ENCODE measurements around the gene TENM4. TPM values are rescaled to one million over a fixed set of nuclear protein-coding genes. Genes with fewer than 3 reads are reported as not detected.

TENM4 gene
- polyA plus RNA-seq, 1 donor from 2014 or later = not detected

DNA sequence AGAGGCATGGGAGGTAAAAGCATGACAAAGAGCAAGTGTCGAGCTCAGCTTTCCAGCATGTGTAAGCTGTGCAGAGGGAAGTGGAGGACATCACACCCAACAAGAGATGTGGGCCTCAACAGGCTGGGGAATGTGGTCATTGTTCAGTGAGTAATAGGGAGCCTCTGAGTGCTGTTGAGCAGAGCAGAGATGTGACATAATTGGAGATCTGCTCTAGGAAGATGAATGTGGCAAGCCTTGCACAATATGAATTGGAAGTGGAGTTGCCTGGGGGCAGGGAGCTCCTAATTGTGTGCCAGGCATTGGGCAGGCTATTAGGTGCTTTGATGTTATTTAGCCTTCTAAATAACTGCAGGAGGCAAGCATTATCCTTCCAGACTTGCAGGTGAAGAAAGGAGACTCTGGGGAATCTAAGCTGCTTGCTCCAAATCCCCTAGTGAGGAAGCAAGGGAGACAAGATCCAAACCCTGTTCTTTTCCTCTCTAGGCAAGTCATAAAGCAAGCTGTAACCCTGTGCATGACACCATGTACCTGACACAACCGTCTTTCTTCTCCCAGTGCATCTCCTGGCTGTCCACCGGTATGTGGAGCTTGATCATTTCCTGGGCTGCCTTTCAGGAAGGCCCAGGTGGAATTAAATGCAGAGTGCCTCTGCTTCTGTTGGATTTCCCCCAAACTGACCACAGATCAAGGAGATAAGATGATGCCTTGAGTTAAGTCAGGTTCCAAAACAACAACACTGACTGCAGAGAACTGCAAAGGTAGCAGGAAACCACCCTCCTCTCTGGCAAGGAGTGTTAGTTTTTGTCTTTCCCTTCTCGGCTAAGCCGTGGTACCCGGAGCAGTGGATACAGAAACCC, 221.4 kb downstream of the TENM4 start:
- Mint-ChIP-seq H3K36me3 (no peaks in the 10 kb centered on the region), H3K27me3 (no peaks in the 10 kb centered on the region), H3K27ac (no peak overlapping the region), H3K4me3 (no peak overlapping the region), H3K4me1 (no peaks in the 10 kb centered on the region), H3K9me3 (peaks cover 0 to 8% (median 2%) of the 10 kb centered on the region in 3 donors)

DNA sequence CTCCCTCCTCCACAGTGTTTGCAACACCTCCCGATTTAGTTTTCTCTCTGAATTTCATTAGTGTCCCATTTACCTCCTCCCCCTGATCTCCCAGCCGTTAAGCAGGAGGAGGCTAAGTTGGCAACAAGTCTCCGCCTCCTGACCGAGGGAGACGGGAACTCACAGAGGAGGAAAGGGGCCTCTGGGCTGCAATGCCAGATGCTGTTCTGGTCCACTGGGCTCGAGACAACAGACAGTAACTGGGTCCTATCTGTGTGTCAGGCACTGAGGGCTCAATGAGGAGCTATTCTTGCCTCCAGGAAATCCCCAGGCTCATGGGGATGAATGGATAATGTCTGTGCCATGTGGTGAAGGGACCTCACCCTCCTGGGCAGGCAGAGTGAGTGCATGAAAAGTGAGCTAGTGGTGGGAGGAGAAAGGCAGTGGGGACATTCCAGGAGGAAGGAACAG, 228.1 kb downstream of the TENM4 start:
- Mint-ChIP-seq H3K27ac (peak overlapping the region in 2 of 3 donors; percentile 6 to 51), H3K4me3 (no peak overlapping the region), H3K27me3 (peaks cover 2% of the 10 kb centered on the region)

GRCh38 chr11:79209540-79210266, 231.1 kb downstream of the TENM4 start:
- Mint-ChIP-seq H3K4me1 (peaks cover 0 to 3% (median 0%) of the 10 kb centered on the region in 3 donors), H3K27ac (no peak overlapping the region)

More for the DNA sequence above, 228.1 kb downstream of the TENM4 start:
- H3K4me1 Mint-ChIP-seq = peaks cover 0 to 3% (median 0%) of the 10 kb centered on the region in 3 donors
- no peaks in the 10 kb centered on the region for H3K9me3 Mint-ChIP-seq
- H3K36me3 Mint-ChIP-seq = no peaks in the 10 kb centered on the region

DNA sequence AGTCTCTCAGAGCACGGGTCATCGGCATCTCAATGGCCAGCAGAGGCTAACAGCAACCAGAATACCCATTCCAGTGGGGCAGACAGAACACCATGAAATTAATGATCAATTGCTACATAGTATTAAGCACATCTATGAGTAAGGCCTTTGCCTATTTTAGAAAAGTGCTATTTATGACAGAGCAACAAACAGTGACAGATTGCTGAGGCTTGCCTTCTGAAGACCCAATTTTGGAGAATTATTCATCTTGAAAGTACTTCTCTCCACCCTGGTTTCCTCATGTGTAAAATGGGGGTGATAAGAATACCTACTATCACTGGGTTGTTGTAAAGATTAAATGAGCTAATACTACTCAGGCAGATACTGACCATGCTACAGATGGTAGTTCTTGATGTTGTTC, 232.7 kb downstream of the TENM4 start:
- no peaks in the 10 kb centered on the region for H3K9me3 Mint-ChIP-seq
- no peak overlapping the region for H3K4me3 Mint-ChIP-seq
- H3K27ac Mint-ChIP-seq = no peak overlapping the region
- no peaks in the 10 kb centered on the region for H3K36me3 Mint-ChIP-seq
- peaks cover 2% of the 10 kb centered on the region for H3K27me3 Mint-ChIP-seq
- H3K4me1 Mint-ChIP-seq = peaks cover 0 to under 1% (median 0%) of the 10 kb centered on the region in 3 donors

More at GRCh38 chr11:79209540-79210266, 231.1 kb downstream of the TENM4 start:
- Mint-ChIP-seq H3K9me3 (no peaks in the 10 kb centered on the region), H3K36me3 (no peaks in the 10 kb centered on the region), H3K4me3 (no peak overlapping the region), H3K27me3 (peaks cover 2% of the 10 kb centered on the region)

- H3K4me1 Mint-ChIP-seq = no peaks in the 10 kb centered on the region
- no peaks in the 10 kb centered on the region for H3K9me3 Mint-ChIP-seq
- no peaks in the 10 kb centered on the region for H3K27me3 Mint-ChIP-seq
- H3K27ac Mint-ChIP-seq = no peak overlapping the region
- no peaks in the 10 kb centered on the region for H3K36me3 Mint-ChIP-seq
- no peak overlapping the region for H3K4me3 Mint-ChIP-seq
Measured at GRCh38 chr11:79206951-79207350, 233.9 kb downstream of the TENM4 start.

DNA sequence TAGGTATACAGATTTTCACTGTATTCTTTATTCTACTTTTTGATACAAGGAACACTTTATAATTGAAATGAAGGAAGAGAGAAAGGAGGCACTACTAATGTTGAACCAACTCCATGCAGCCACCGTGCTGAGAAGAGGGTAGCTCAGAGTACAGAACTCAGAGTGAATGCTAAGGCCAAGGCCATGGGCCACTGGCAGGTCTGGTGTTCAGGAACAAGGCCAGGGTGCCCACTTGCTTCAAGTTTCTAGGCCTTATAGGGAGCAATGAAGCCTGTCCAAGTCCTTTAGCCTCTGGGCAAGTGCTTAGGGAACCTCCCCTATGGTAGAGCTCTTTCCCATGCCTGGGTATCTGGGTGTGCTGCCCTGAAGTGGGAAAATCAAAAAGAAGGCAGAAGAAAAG, 235.0 kb downstream of the TENM4 start:
- no peak overlapping the region for H3K4me3 Mint-ChIP-seq
- H3K27ac Mint-ChIP-seq = peak overlapping the region in 1 of 3 donors; percentile 72
- H3K27me3 Mint-ChIP-seq = no peaks in the 10 kb centered on the region
- H3K9me3 Mint-ChIP-seq = no peaks in the 10 kb centered on the region
- no peaks in the 10 kb centered on the region for H3K36me3 Mint-ChIP-seq
- no peaks in the 10 kb centered on the region for H3K4me1 Mint-ChIP-seq

- Mint-ChIP-seq H3K36me3 (no peaks in the 10 kb centered on the region), H3K27me3 (no peaks in the 10 kb centered on the region), H3K4me3 (no peak overlapping the region), H3K27ac (no peak overlapping the region), H3K9me3 (no peaks in the 10 kb centered on the region), H3K4me1 (no peaks in the 10 kb centered on the region)
Measured at GRCh38 chr11:79201677-79202347, 239.0 kb downstream of the TENM4 start.

- no peaks in the 10 kb centered on the region for H3K36me3 Mint-ChIP-seq
- H3K9me3 Mint-ChIP-seq = peaks cover 0 to 2% (median 0%) of the 10 kb centered on the region in 3 donors
- H3K27ac Mint-ChIP-seq = no peak overlapping the region
- H3K4me3 Mint-ChIP-seq = no peak overlapping the region
- H3K4me1 Mint-ChIP-seq = no peaks in the 10 kb centered on the region
- H3K27me3 Mint-ChIP-seq = no peaks in the 10 kb centered on the region
Measured at GRCh38 chr11:79200398-79201070, 240.3 kb downstream of the TENM4 start.

GRCh38 chr11:79199729-79200354, 241.0 kb downstream of the TENM4 start:
- H3K9me3 Mint-ChIP-seq = peaks cover 0 to 2% (median 0%) of the 10 kb centered on the region in 3 donors
- H3K36me3 Mint-ChIP-seq = no peaks in the 10 kb centered on the region
- H3K27me3 Mint-ChIP-seq = no peaks in the 10 kb centered on the region
- no peak overlapping the region for H3K27ac Mint-ChIP-seq
- H3K4me3 Mint-ChIP-seq = no peak overlapping the region
- H3K4me1 Mint-ChIP-seq = no peaks in the 10 kb centered on the region

DNA sequence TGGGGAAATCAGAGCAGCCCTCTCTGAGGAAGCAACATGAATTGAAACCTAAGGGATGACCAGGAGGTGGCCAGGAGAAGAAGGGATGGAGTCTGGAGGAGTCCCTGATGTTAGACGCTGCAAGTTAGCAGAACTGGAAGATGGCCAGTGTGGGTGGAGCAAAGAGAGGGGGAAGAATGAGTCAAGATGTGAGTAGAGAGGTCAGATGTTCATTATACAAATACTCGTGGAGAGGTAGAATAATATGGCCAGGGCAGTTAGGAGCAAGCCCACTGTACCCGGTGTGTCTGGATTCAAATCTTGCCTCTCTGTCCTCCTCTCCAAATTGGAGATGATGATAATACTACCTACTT, 242.0 kb downstream of the TENM4 start:
- H3K27me3 Mint-ChIP-seq = no peaks in the 10 kb centered on the region
- H3K36me3 Mint-ChIP-seq = no peaks in the 10 kb centered on the region
- peak overlapping the region in 1 of 3 donors; percentile 2 for H3K27ac Mint-ChIP-seq
- no peaks in the 10 kb centered on the region for H3K4me1 Mint-ChIP-seq
- H3K4me3 Mint-ChIP-seq = no peak overlapping the region
- H3K9me3 Mint-ChIP-seq = peaks cover 0 to 2% (median 0%) of the 10 kb centered on the region in 3 donors

GRCh38 chr11:79198203-79198897, 242.5 kb downstream of the TENM4 start:
- H3K4me3 Mint-ChIP-seq = peak overlapping the region in 1 of 4 donors; percentile 16
- peaks cover 0 to 4% (median 0%) of the 10 kb centered on the region in 3 donors for H3K9me3 Mint-ChIP-seq
- H3K27ac Mint-ChIP-seq = peak overlapping the region in 1 of 3 donors; percentile 2
- H3K36me3 Mint-ChIP-seq = peaks cover 2% of the 10 kb centered on the region
- no peaks in the 10 kb centered on the region for H3K27me3 Mint-ChIP-seq
- no peaks in the 10 kb centered on the region for H3K4me1 Mint-ChIP-seq

- H3K36me3 Mint-ChIP-seq = peaks cover 3% of the 10 kb centered on the region
- H3K27ac Mint-ChIP-seq = no peak overlapping the region
- H3K4me1 Mint-ChIP-seq = no peaks in the 10 kb centered on the region
- H3K4me3 Mint-ChIP-seq = no peak overlapping the region
- peaks cover 0 to 4% (median 0%) of the 10 kb centered on the region in 3 donors for H3K9me3 Mint-ChIP-seq
- H3K27me3 Mint-ChIP-seq = no peaks in the 10 kb centered on the region
Measured at GRCh38 chr11:79196950-79197349, 243.9 kb downstream of the TENM4 start.

DNA sequence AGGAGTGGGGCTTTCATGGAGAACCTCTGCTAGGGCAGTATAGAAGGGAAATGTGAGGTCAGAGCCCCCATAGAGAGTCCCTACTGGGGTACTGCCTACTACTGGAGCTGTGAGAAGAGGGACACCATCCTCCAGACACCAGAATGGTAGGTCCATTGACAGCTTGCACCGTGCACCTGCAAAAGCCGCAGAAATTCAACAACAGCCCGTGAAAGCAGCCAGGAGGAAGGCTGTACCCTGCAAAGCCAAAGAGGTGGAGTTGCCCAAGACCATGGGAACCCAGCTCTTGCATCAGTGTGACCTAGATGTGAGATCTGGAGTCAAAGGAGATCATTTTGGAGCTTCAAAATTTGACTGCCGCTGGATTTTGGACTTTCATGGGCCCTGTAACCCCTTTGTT, 245.6 kb downstream of the TENM4 start:
- Mint-ChIP-seq H3K4me1 (no peaks in the 10 kb centered on the region), H3K9me3 (peaks cover 0 to 4% (median 0%) of the 10 kb centered on the region in 3 donors), H3K27me3 (no peaks in the 10 kb centered on the region), H3K27ac (no peak overlapping the region), H3K36me3 (peaks cover 3% of the 10 kb centered on the region), H3K4me3 (peak overlapping the region in 1 of 4 donors; percentile 24)

Measured in IgD-negative memory B cell (primary cell).